Omental fat pad (tissue), 4 donors: ENCODE results near the gene SIK3. TPM values are rescaled to one million over a fixed set of nuclear protein-coding genes. Genes with fewer than 3 reads are reported as not detected.
A peak's percentile ranks its signal among the peaks of the same experiment; 100 is the strongest.
"Not testable (repeated sequence)": the region's sequence is repeated elsewhere in the genome, so short reads cannot be mapped to it uniquely, and the experiment has no call there.

ENCODE experiments used
- ATAC-seq: fragments of 150-250 bp; one replicate; pipeline ENCODE4 v1.9.1; 2016; ENCODE audit warnings: mild to moderate bottlenecking, moderate library complexity; ENCODE audit not compliant: low FRiP score
- DNase-seq: peaks from one replicate; pipeline ENCODE4 v3.0.0-alpha.2; 2019; ENCODE audit warnings: low spot score
- total RNA-seq, 4 donors: library from RNA; depleted of rRNA; stranded (reverse); fragments of >200 nt; gene quantifications; one replicate each; pipeline ENCODE4 v1.1.0, GENCODE V29; 2016
- TF ChIP-seq, protein P1 (sequence below), 3 donors: fragments of 450-650 bp; IDR thresholded peaks; one replicate each; pipeline ENCODE4 v1.5.1; 2016 to 2017; ENCODE audit warnings: antibody characterized with exemption in 3 of 3, mild to moderate bottlenecking in 3 of 3, moderate library complexity in 2 of 3

Gene SIK3
- 10 to 100 TPM; 31.2 to 54.6 (median 50.2) TPM for total RNA-seq

DNA sequence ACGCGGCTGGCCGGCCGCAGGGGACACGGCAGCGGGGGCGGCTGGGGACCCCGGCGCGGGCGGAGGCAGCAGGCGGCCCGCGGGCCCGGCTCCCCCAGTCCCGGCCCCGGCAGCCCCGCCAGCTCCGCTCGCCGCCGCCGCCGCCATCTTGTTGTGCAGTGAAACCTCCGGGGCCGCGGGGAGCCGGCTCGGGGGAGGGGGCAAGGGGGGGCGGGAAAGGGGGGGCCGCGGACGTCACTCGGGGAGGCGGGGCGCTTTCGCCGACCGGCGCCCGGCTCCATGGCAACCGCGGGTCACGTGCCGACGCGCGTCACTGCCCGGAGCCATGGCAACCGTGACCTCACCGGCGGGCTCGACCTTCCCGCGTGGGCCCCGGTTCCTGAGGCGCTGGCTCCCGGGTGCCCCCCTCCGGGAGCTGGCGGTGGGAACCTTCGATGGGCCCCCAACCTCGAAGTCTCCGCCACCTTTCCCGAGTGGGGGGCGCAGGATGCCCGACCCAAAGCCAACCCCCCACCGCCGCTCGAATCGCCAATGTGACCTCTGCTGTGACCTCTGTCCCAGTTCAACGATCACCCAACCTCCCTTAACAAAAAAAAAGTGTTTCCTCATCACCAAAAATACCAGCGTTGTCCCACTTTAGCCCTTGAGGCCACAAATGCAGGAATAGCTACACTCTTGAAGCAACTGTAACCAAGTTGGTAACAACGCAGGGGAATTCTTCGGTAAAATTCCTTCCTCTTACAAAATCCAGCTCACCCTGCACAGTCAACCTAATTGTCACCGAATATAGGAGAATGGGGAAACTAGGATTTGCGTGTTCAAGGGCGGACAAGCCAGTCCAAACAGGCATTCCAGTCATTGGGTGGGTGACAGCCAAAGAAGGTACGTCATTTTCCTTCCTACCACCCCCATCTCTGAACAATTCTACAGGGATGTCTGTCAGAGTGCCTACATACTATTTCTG is at the start of gene SIK3:
Gene SIK3 (minus strand): TSS at position 160 of the 964 bp plus-strand sequence. CDS start 13 bp downstream, at position 147.
- TF ChIP-seq, protein P1, sequence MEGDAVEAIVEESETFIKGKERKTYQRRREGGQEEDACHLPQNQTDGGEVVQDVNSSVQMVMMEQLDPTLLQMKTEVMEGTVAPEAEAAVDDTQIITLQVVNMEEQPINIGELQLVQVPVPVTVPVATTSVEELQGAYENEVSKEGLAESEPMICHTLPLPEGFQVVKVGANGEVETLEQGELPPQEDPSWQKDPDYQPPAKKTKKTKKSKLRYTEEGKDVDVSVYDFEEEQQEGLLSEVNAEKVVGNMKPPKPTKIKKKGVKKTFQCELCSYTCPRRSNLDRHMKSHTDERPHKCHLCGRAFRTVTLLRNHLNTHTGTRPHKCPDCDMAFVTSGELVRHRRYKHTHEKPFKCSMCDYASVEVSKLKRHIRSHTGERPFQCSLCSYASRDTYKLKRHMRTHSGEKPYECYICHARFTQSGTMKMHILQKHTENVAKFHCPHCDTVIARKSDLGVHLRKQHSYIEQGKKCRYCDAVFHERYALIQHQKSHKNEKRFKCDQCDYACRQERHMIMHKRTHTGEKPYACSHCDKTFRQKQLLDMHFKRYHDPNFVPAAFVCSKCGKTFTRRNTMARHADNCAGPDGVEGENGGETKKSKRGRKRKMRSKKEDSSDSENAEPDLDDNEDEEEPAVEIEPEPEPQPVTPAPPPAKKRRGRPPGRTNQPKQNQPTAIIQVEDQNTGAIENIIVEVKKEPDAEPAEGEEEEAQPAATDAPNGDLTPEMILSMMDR (IDR thresholded peaks at IDR 0.05) = peak in 1 of 3 donors; percentile 24
- peak; percentile 81 for DNase-seq
- peak; percentile 89 for ATAC-seq

DNA sequence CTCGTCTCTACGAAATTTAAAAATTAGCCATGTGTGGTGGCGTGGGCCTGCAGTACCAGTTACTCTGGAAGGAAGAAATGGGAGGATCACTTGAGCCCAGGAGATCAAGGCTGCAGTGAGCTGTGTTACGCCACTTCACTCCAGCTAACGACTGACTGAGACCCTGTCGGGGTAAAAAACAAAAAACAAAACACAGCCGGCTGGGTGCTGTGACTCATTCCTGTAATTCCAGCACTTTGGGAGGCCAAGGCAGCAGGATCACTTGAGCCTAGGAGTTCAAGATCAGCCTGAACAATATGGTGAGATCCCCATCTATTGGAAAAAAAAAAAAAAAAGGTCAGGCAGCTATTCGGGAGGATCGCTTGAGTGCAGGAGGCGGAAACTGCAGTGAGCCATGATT is 48.3 kb upstream of the SIK3 start:
- ATAC-seq (no peak), DNase-seq (no peak)
- TF ChIP-seq, protein P1 (IDR thresholded peaks at IDR 0.05) = no peak

DNA sequence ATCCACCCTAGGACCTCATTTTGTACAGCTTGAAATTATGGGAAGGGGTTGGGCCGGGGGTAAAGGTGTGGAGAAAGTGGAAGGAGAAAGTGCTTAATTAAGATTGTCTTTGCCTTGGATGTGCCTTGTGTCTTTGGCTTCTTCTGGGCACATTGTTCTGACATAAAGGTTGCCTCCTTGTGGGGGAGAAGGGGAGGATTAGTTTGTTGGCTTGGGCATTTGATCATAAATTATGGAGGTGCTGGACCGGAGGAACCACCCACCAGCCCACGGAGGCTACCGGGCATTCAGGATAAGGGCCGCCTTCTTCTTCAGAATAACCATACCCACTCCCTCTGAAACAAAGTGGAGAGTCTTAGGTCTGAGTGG is 47.1 kb upstream of the SIK3 start:
- DNase-seq (no peak), ATAC-seq (peak; percentile 18)
- TF ChIP-seq, protein P1 (IDR thresholded peaks at IDR 0.05) = no peak

DNA sequence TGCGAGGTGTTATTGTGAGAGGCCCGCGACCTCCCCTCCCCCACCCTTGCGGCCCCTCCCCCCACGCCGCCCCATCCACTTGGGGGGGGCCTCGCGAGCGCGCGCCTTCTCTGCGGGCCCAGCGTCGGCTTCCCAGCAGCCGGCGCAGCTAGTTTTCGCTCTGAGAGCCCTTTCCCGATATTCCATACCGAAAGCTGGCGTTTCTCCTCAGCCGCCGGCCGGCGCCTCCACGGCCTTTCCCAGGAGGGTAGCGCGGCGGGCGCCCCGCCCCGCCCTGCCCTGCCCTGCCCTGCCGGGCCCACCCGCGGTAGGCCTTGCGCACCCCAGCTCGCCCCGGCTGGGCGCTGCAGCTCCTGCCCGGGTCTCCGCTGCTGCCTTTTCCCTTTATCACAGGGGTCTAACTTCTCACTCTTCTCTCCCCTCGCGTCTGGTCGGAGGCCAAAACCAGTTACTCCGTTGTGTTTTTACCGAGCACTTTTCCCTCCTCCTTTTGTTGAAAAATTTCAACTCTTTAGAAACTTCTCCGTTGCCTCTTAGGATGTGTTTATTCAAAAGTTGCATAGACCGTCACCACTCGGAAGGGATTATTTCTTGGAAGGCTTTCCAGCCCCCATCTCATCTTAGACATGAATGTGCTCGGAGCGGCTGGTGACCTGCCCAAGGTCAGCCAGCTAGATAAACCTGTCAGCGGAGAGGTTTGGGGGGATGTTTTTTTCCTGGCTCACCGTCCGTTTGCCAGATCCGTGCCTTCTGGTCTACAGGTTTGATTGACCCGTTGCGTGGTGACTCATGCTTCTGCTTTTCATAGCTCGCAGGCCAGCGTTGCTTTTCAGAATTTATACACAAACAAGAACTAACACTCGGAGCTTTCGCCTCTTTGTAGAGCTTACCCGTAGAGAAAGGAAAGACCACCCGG is 46.5 kb upstream of the SIK3 start:
- DNase-seq (no peak), ATAC-seq (peak; percentile 71)

DNA sequence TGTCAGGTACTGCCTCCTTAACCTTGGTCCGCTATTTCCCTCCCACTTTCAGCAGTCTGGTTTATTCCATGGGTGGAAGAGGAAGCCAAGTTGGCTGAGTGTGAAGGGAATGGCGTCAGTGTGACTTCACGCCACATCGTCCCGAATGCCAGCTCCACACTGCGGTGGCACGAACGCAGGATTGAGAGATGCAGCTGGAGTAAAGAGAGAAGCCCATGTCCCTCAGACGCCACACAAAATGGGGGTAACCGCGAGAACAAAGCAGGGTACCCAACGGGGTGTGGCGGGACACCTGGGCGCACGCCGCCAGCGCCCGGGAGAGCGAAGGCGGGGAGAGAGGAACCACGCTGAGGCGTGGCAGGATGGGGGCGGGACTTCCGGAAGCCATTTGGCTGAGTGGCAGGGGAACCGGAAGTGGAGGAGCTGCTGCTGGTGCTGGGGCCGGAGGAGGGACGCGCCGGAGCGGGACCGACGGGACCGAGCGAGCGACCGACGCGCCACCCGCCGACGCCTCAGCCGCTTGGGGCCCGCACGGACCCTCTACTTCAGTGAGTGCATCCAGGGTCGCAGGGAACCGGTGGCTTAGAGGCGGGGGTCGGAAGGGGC is 45.7 kb upstream of the SIK3 start, which contains the start of gene PAFAH1B2:
Gene PAFAH1B2 (plus strand): TSS at position 417 of the 606 bp plus-strand sequence. CDS start 8,161 bp downstream, outside the sequence.
- peak; percentile 94 for ATAC-seq
- peak; percentile 93 for DNase-seq
- TF ChIP-seq, protein P1 (IDR thresholded peaks at IDR 0.05) = no peak

More for the DNA sequence above, 46.5 kb upstream of the SIK3 start:
- TF ChIP-seq, protein P1 (IDR thresholded peaks at IDR 0.05) = no peak

DNA sequence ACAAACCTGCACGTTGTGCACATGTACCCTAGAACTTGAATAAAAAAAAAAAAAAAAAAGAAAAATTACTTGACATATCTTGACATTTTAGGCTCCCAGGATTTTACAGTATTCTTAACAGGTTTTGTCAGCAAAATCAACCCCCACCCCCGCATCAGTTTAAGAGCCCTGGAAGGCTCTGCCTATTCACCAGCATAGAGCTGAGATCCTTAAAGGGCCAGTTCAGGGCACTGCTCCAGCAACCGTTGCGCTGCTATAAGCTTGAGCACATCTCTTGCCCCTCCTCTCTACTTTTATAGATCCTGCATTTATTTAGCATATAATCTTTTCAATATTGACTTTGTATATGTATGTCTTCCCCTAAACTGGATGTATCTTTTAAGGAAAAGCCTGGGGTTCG is 45.2 kb upstream of the SIK3 start:
- ATAC-seq (peak; percentile 60), DNase-seq (no peak)
- TF ChIP-seq, protein P1 (IDR thresholded peaks at IDR 0.05) = no peak

DNA sequence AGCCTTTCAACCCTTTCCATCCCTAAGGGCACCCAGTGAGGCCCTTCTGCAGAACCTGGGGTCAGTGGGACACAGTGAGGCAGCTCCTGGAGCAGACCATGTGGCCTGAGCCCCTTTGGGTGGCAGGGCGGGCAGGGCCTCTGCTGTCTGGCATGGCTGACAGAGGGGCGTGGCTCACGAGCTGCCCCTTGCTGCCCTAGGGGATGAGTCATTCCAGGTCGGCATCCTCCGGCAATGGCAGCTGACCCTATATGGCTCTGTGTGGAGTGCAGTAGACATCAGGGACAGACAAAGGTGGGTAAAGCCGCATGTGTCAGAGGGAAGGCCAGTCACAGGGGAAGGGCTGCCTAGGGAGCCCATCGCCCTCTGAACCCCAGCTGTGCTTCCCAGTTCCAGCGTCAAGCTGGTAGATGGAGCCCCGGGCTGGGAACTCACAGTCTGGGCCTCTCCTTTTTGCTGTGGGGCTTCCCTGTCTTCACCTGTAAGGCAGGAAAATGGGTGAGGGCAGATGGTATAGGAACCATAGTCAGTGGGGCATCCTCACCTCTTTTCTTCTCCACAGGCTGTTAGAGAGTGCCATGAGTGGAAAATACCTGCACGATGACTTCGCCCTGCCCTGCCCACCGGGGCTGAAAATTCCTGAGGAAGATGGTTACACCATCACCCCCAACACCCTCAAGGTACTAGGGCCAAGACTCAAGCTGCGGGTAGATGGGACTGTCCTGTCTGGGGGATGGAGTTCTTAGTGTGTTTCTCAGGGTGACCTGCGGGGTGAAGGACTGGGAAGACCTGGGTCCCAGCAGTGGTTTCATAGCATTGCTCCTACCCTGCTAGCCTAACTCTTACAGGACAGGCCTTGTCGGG is 39.2 kb upstream of the SIK3 start:
- peak; percentile 65 for ATAC-seq

DNA sequence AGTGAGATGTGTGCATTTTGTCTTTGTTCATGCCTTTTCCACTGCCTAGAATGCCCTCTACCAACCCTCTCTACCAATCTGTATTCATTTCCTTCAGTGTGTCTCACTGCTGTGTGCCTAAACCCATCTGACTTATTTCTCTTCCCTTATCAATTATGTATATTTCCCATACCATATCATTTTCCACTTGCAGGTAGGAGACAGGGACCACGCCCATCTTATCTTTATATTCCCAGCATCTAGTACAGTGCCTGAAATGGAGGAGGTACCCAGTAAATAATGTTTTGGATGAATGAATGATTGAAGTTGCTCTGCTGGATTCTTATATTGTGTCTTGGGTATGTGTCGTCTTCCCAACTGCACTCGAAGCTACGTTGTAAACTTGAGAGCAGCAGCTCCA is 36.8 kb upstream of the SIK3 start:
- not testable (repeated sequence) for DNase-seq, ATAC-seq

More for the DNA sequence above, 39.2 kb upstream of the SIK3 start:
- not testable (repeated sequence) for DNase-seq
